Loucy (cell line): ENCODE results near the gene GALNT5.

ENCODE experiments used
- H2AFZ ChIP-seq: fragments of 200-600 bp; sonication (generic); 2 replicates; pipeline ENCODE4 v1.6.0; 2016; ENCODE audit warnings: antibody characterized with exemption, mild to moderate bottlenecking, low read length, moderate library complexity
- H3F3A ChIP-seq: fragments of 200-600 bp; 2 replicates; pipeline ENCODE4 v1.6.0; 2016; ENCODE audit warnings: antibody characterized with exemption, low read depth, mild to moderate bottlenecking
- H3K27me3 ChIP-seq: fragments of 200-600 bp; sonication (generic); 2 replicates; pipeline ENCODE4 v1.6.1; 2014; ENCODE audit warnings: low read length, mild to moderate bottlenecking; ENCODE audit not compliant: insufficient read depth, poor library complexity, severe bottlenecking
- H3K36me3 ChIP-seq: fragments of 200-600 bp; sonication (generic); 2 replicates; pipeline ENCODE4 v1.6.1; 2016; ENCODE audit warnings: low read length; ENCODE audit not compliant: insufficient read depth
- H3K4me1 ChIP-seq: fragments of 200-600 bp; sonication (generic); 2 replicates; pipeline ENCODE4 v1.5.1; 2014; ENCODE audit warnings: low read length, mild to moderate bottlenecking; ENCODE audit not compliant: insufficient read depth, poor library complexity, severe bottlenecking
- H3K4me2 ChIP-seq: fragments of 200-600 bp; sonication (generic); 2 replicates; pipeline ENCODE4 v1.6.0; 2014; ENCODE audit warnings: antibody characterized with exemption, low read length, low read depth, mild to moderate bottlenecking; ENCODE audit not compliant: poor library complexity, severe bottlenecking
- H3K4me3 ChIP-seq: fragments of 200-600 bp; sonication (generic); 2 replicates; pipeline ENCODE4 v1.5.1; 2014; ENCODE audit warnings: low read length, mild to moderate bottlenecking, mixed read lengths; ENCODE audit not compliant: poor library complexity, severe bottlenecking
- H3K79me2 ChIP-seq: fragments of 200-600 bp; sonication (generic); 2 replicates; pipeline ENCODE4 v1.6.1; 2014; ENCODE audit warnings: low read length; ENCODE audit not compliant: insufficient read depth
- H3K9ac ChIP-seq: fragments of 200-600 bp; sonication (generic); 2 replicates; pipeline ENCODE4 v1.6.0; 2014; ENCODE audit warnings: mild to moderate bottlenecking, low read depth, low read length, moderate library complexity; ENCODE audit not compliant: poor library complexity, severe bottlenecking
- H3K9me2 ChIP-seq: fragments of 200-600 bp; sonication (generic); replicated peaks from 2 replicates; pipeline ENCODE4 v1.6.1; 2016; ENCODE audit warnings: low read depth, low read length, mixed read lengths
- H3K9me3 ChIP-seq: fragments of 200-600 bp; sonication (generic); 2 replicates; pipeline ENCODE4 v1.6.1; 2014; ENCODE audit warnings: mild to moderate bottlenecking, antibody characterized with exemption, low read length, low read depth; ENCODE audit not compliant: insufficient read depth
- H4K20me1 ChIP-seq: fragments of 200-600 bp; sonication (generic); 2 replicates; pipeline ENCODE4 v1.6.0; 2014; ENCODE audit warnings: antibody characterized with exemption, low read length, mild to moderate bottlenecking; ENCODE audit not compliant: insufficient read depth, poor library complexity, severe bottlenecking
- EZH2phosphoT487 ChIP-seq: fragments of 200-600 bp; IDR thresholded peaks from 2 replicates; pipeline ENCODE4 v1.6.1; 2018; ENCODE audit warnings: antibody characterized with exemption, mild to moderate bottlenecking, moderate library complexity, borderline replicate concordance
- TF ChIP-seq, protein P1 (sequence below): fragments of 200-600 bp; sonication (generic); conservative IDR thresholded peaks from 2 replicates; pipeline ENCODE4 v1.5.1; 2014; ENCODE audit warnings: mild to moderate bottlenecking, antibody characterized with exemption, low read length

The GALNT5 gene

DNA sequence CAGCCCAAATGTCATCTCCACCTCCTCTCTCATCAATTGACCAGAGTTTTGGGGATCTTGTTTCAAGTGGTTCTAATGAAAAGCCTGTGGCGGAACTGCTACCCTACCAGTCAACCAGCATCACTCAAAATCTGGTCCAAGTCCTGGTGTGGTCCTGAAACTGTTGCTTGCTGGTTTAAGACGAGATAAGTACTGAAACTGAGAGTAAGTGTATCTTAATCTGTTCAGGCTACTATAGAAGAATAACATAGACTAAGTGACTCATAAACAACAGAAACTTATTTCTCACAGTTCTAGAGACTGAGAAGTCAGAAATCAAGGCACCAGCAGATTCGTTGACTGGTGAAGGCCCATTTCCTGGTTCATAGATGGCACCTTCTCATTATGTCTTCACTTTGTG, 879 bp upstream of the GALNT5 start:
- Histone ChIP-seq H3K79me2 (no peaks in the 10 kb centered on the region), H3K9me2 (no peaks in the 10 kb centered on the region), H2AFZ (no peak overlapping the region), H3K9ac (no peak overlapping the region), H4K20me1 (no peaks in the 10 kb centered on the region), H3K9me3 (no peaks in the 10 kb centered on the region), H3K4me1 (no peaks in the 10 kb centered on the region), H3K4me3 (no peak overlapping the region), H3K4me2 (no peak overlapping the region), H3K36me3 (no peaks in the 10 kb centered on the region), H3F3A (no peaks in the 10 kb centered on the region), H3K27me3 (no peaks in the 10 kb centered on the region)
- TF ChIP-seq EZH2phosphoT487: no peak
- TF ChIP-seq, protein P1, sequence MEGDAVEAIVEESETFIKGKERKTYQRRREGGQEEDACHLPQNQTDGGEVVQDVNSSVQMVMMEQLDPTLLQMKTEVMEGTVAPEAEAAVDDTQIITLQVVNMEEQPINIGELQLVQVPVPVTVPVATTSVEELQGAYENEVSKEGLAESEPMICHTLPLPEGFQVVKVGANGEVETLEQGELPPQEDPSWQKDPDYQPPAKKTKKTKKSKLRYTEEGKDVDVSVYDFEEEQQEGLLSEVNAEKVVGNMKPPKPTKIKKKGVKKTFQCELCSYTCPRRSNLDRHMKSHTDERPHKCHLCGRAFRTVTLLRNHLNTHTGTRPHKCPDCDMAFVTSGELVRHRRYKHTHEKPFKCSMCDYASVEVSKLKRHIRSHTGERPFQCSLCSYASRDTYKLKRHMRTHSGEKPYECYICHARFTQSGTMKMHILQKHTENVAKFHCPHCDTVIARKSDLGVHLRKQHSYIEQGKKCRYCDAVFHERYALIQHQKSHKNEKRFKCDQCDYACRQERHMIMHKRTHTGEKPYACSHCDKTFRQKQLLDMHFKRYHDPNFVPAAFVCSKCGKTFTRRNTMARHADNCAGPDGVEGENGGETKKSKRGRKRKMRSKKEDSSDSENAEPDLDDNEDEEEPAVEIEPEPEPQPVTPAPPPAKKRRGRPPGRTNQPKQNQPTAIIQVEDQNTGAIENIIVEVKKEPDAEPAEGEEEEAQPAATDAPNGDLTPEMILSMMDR: no peak

DNA sequence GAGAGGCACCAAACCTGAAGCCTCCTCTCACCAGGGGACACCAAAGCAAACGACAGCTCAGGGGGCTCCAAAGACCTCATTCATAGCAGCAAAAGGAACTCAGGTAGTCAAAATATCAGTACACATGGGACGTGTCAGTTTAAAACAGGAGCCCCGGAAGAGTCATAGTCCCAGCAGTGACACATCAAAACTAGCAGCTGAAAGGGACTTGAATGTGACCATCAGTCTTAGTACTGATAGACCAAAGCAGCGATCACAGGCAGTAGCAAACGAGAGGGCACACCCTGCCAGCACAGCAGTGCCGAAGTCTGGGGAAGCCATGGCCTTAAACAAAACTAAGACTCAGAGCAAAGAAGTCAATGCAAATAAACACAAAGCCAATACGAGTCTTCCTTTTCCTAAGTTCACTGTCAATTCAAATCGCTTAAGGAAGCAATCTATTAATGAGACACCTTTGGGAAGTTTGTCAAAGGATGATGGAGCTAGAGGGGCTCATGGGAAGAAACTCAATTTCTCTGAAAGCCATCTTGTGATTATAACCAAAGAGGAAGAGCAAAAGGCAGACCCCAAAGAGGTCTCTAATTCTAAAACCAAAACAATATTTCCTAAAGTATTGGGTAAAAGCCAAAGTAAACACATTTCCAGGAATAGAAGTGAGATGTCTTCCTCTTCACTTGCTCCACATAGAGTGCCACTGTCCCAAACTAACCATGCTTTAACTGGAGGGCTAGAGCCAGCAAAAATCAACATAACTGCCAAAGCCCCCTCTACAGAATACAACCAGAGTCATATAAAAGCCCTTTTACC, 1.2 kb downstream of the GALNT5 start:
- Histone ChIP-seq H3K4me3 (no peak overlapping the region), H3K36me3 (no peaks in the 10 kb centered on the region), H3K9me3 (no peaks in the 10 kb centered on the region), H3K4me1 (no peaks in the 10 kb centered on the region), H3K9me2 (no peaks in the 10 kb centered on the region), H2AFZ (no peak overlapping the region), H3F3A (no peaks in the 10 kb centered on the region), H3K4me2 (no peak overlapping the region), H3K27me3 (no peaks in the 10 kb centered on the region), H3K79me2 (no peaks in the 10 kb centered on the region), H4K20me1 (no peaks in the 10 kb centered on the region), H3K9ac (no peak overlapping the region)
- TF ChIP-seq, protein P1: no peak
- no peak for TF ChIP-seq EZH2phosphoT487

DNA sequence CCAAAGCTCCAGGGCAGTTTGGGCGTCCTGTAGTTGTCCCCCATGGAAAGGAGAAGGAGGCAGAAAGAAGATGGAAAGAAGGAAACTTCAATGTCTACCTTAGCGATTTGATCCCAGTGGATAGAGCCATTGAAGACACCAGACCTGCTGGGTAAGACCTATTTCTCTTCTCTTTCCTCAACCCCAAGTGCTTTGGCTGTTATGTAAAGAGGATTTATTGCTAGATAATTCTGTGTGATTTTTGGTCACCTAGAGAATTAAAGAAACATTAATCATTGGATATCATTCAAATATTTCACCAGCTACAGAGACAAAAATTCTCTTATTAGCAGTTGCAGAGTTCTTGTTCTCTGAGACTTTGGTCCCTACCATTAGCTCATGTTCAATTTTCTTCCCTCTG, 1.9 kb downstream of the GALNT5 start:
- no peak overlapping the region for H3K4me2 ChIP-seq

DNA sequence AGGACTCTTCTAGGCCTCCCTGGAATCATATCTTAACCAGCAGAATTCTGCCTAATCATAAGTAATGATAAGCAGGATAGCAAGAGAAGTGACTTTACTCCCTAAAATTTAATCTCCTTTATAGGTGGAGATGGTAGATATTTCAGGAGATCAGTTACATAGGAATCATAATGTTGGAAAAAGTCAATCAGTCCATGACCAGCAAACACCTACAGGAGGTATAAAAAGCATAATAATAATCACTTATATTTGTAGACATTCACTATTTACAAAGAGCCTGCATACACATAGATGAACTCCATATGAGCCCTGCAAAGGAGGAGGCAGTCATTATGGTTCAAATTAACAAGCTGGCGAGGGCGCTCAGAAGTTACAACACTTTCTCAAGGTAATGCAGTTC, 2.5 kb downstream of the GALNT5 start:
- Histone ChIP-seq H3K4me1 (no peaks in the 10 kb centered on the region), H3K4me3 (no peak overlapping the region), H3K9me2 (no peaks in the 10 kb centered on the region), H3K9ac (no peak overlapping the region), H4K20me1 (no peaks in the 10 kb centered on the region), H3K79me2 (no peaks in the 10 kb centered on the region), H3K9me3 (no peaks in the 10 kb centered on the region), H3K4me2 (no peak overlapping the region), H3K36me3 (no peaks in the 10 kb centered on the region), H3K27me3 (no peaks in the 10 kb centered on the region), H3F3A (no peaks in the 10 kb centered on the region), H2AFZ (no peak overlapping the region)
- TF ChIP-seq EZH2phosphoT487: no peak
- TF ChIP-seq, protein P1: no peak

More for the DNA sequence above, 1.9 kb downstream of the GALNT5 start:
- no peak for TF ChIP-seq EZH2phosphoT487
- Histone ChIP-seq H3K27me3 (no peaks in the 10 kb centered on the region), H3K36me3 (no peaks in the 10 kb centered on the region), H3K9me2 (no peaks in the 10 kb centered on the region), H3K79me2 (no peaks in the 10 kb centered on the region), H3K9me3 (no peaks in the 10 kb centered on the region), H3F3A (no peaks in the 10 kb centered on the region), H2AFZ (no peak overlapping the region), H3K4me3 (no peak overlapping the region), H4K20me1 (no peaks in the 10 kb centered on the region), H3K9ac (no peak overlapping the region), H3K4me1 (no peaks in the 10 kb centered on the region)
